ENCODE results near the gene SNCG.
"Not testable (repeated sequence)": the region's sequence is repeated elsewhere in the genome, so short reads cannot be mapped to it uniquely, and the experiment has no call there.

SNCG gene

GRCh38 chr10:86979977-86980448 is 21.6 kb downstream of the SNCG start:
- DNase-seq: no peak

- DNase-seq: not testable (repeated sequence)
Observed at GRCh38 chr10:86981020-86981419, 22.6 kb downstream of the SNCG start.

- DNase-seq: no peak
Observed at GRCh38 chr10:86981716-86982115, 23.3 kb downstream of the SNCG start.

GRCh38 chr10:86984498-86984897 is 26.1 kb downstream of the SNCG start:
- not testable (repeated sequence) for DNase-seq

- DNase-seq: no peak
Observed at GRCh38 chr10:86988520-86988919, 30.1 kb downstream of the SNCG start.

- not testable (repeated sequence) for DNase-seq
Observed at GRCh38 chr10:86991362-86991761, 33.0 kb downstream of the SNCG start.

GRCh38 chr10:86992456-86992855 is 34.1 kb downstream of the SNCG start:
- DNase-seq: no peak

- DNase-seq: no peak
Observed at GRCh38 chr10:86992929-86993328, 34.5 kb downstream of the SNCG start.

- DNase-seq: not testable (repeated sequence)
Observed at GRCh38 chr10:86999802-87000403, 41.5 kb downstream of the SNCG start.

GRCh38 chr10:87000491-87000890 is 42.1 kb downstream of the SNCG start:
- no peak for DNase-seq

GRCh38 chr10:87007124-87007523 is 48.7 kb downstream of the SNCG start:
- DNase-seq: not testable (repeated sequence)

- not testable (repeated sequence) for DNase-seq
Observed at GRCh38 chr10:87007674-87008073, 49.3 kb downstream of the SNCG start.

- not testable (repeated sequence) for DNase-seq
Observed at GRCh38 chr10:87008303-87008702, 49.9 kb downstream of the SNCG start.

GRCh38 chr10:87009134-87009696 is 50.8 kb downstream of the SNCG start:
- DNase-seq: not testable (repeated sequence)
